DND-41 (cell line): ENCODE results near the gene POC1A.

Source experiments
- CTCF ChIP-seq: IDR thresholded peaks from 2 replicates; pipeline ENCODE4 v1.5.1; 2012; ENCODE audit warnings: borderline replicate concordance, low read length, moderate library complexity, mild to moderate bottlenecking; ENCODE audit not compliant: poor library complexity, severe bottlenecking; ENCODE audit errors: extremely low read depth
- EZH2 ChIP-seq: IDR thresholded peaks from 3 replicates; pipeline ENCODE4 v1.6.1; 2012; ENCODE audit warnings: borderline replicate concordance, low read depth, mild to moderate bottlenecking, moderate library complexity, low read length, inconsistent platforms; ENCODE audit not compliant: severe bottlenecking

GRCh38 chr3:52039426-52039825 is 114.8 kb downstream of the POC1A start:
- TF ChIP-seq EZH2 (no peak), CTCF (no peak)
